ENCODE measurements around the gene PTPRN2. TPM values are rescaled to one million over a fixed set of nuclear protein-coding genes. Genes with fewer than 3 reads are reported as not detected.

PTPRN2 gene
- total and polyA plus RNA-seq, 3 experiments from 2014 or later: 0.33 to 1.2 (median 0.42) TPM

DNA sequence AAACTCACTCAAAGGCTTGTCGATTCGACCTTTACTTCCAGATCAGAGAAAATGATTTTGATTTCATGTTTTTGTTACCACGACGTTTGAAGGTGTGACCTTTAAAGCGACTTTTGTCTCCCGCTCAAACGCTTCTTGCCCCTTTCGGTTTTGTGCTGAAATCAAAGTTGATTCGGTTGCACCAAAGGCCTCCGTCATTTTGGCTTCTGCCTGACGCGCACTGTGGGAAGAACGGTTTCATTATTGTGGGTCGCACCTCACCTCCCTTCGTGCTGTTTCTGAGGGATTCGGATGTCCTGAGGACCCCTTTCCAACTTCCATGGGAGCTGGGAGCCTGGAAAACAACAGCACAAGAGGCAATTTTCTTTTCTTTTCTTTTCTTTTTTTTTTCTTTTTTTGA, 1073.9 kb downstream of the PTPRN2 start:
- no peaks in the 10 kb centered on the region for H3K4me1 Mint-ChIP-seq

DNA sequence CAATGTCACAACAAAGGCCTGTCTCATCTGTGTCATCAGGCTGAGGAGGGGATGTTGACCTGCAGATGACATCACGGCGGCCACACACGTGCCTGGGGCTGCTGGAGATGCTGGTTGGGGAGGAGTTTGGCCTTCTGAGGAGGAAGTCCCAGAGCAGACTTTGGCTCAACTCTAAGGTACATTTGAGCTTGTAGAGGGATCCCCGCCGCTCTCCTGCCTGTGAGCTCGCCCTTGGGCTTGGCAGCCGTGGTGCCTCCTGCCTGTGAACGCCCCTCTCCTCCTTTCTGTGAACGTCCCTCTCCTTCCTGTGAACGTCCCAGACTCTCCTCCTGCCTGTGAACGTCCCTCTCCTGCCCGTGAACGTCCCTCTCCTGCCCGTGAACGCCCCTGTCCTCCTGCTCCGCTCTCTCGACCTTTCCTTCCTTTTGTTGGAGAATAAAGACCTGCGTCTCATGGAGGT, 1074.4 kb downstream of the PTPRN2 start:
- Histone ChIP-seq H3K27ac (ENCODE audit: low read depth, low read length) (no peak overlapping the region), H3K4me3 (ENCODE audit: low read length) (no peak overlapping the region), H3K36me3 (ENCODE audit: insufficient read depth, low read length) (no peaks in the 10 kb centered on the region), H3K4me1 (ENCODE audit: insufficient read depth, low read length) (no peaks in the 10 kb centered on the region), H3K27me3 (ENCODE audit: insufficient read depth, low read length, poor library complexity, severe bottlenecking) (no peaks in the 10 kb centered on the region), H3K9me3 (ENCODE audit: low read length) (no peaks in the 10 kb centered on the region)
- Mint-ChIP-seq H3K9me3 (peaks cover 0 to 3% (median 0%) of the 10 kb centered on the region in 5 donors), H3K36me3 (no peaks in the 10 kb centered on the region), H3K4me3 (no peak overlapping the region), H3K27ac (peak overlapping the region in 1 of 8 donors; percentile 63), H3K27me3 (peaks cover 6 to 20% of the 10 kb centered on the region in 2 donors), H3K4me1 (no peaks in the 10 kb centered on the region)
- ChIA-PET CTCF (no interaction called here), POLR2A (no interaction called here)
- peak in 1 of 5 donors; percentile 37 for DNase-seq

More for the DNA sequence above, 1073.9 kb downstream of the PTPRN2 start:
- Histone ChIP-seq H3K4me1 (ENCODE audit: insufficient read depth, low read length) (no peaks in the 10 kb centered on the region), H3K27me3 (ENCODE audit: insufficient read depth, low read length, poor library complexity, severe bottlenecking) (no peaks in the 10 kb centered on the region), H3K36me3 (ENCODE audit: insufficient read depth, low read length) (no peaks in the 10 kb centered on the region), H3K27ac (ENCODE audit: low read depth, low read length) (no peak overlapping the region), H3K4me3 (ENCODE audit: low read length) (no peak overlapping the region), H3K9me3 (ENCODE audit: low read length) (no peaks in the 10 kb centered on the region)
- peak overlapping the region in 1 of 8 donors; percentile 63 for H3K27ac Mint-ChIP-seq
- H3K27me3 Mint-ChIP-seq: peaks cover 9 to 20% of the 10 kb centered on the region in 2 donors
- peak overlapping the region in 1 of 7 donors; percentile 15 for H3K4me3 Mint-ChIP-seq
- ChIA-PET POLR2A (no interaction called here), CTCF (no interaction called here)
- H3K36me3 Mint-ChIP-seq: no peaks in the 10 kb centered on the region
- DNase-seq: peak in 1 of 5 donors; percentile 26
- peaks cover 0 to 3% (median 0%) of the 10 kb centered on the region in 5 donors for H3K9me3 Mint-ChIP-seq

DNA sequence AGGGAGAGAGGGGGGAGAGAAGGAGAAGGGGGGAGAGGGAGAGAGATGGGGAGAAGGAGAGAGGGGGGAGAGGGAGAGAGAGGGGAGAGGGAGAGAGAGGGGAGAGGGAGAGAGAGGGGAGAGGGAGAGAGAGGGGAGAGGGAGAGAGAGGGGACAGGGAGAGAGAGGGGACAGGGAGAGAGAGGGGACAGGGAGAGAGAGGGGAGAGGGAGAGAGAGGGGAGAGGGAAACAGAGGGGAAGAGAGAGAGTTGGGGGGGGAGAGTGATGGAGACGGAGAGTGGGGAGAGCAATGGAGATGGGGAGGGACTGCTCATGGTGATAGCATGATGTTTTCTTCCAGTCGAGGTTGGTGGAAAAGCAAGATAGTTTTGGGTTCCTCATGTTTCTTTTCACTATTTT, 1078.4 kb downstream of the PTPRN2 start:
- POLR2A ChIA-PET: no interaction called here
- CTCF ChIA-PET: no interaction called here
- Histone ChIP-seq H3K4me3 (ENCODE audit: low read length) (no peak overlapping the region), H3K9me3 (ENCODE audit: low read length) (no peaks in the 10 kb centered on the region), H3K4me1 (ENCODE audit: insufficient read depth, low read length) (no peaks in the 10 kb centered on the region), H3K27me3 (ENCODE audit: insufficient read depth, low read length, poor library complexity, severe bottlenecking) (no peaks in the 10 kb centered on the region), H3K36me3 (ENCODE audit: insufficient read depth, low read length) (no peaks in the 10 kb centered on the region), H3K27ac (ENCODE audit: low read depth, low read length) (no peak overlapping the region)
- Mint-ChIP-seq H3K4me3 (no peak overlapping the region), H3K36me3 (peaks cover 0 to 11% (median 1%) of the 10 kb centered on the region in 3 donors), H3K27ac (no peak overlapping the region), H3K9me3 (peaks cover 0 to 8% (median 0%) of the 10 kb centered on the region in 5 donors), H3K27me3 (peaks cover 15 to 19% of the 10 kb centered on the region in 2 donors), H3K4me1 (peaks cover 2 to 4% (median 4%) of the 10 kb centered on the region in 3 donors)
- no peak for DNase-seq

DNA sequence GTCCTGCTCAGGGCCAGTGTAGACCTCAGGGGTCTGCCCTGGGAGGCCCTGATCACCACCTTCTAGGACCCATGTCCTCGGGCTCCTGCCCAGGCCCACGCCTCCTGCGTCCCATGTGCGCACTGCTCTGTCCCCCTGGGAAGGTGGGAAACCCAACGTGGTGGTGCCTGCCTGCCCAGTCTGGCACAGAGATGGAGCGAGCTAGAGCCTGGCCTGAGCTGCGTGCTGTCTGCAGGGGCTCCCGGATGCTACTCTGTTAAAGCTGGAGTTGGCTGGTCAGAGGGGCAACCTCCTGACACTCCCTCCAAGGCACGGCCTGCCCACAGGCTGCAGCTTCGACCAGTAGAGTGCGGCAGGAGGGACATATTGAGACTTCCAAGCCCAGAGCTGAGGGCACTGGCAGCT, 1079.1 kb downstream of the PTPRN2 start:
- Histone ChIP-seq H3K27ac (ENCODE audit: low read depth, low read length) (no peak overlapping the region), H3K36me3 (ENCODE audit: insufficient read depth, low read length) (no peaks in the 10 kb centered on the region), H3K27me3 (ENCODE audit: insufficient read depth, low read length, poor library complexity, severe bottlenecking) (no peaks in the 10 kb centered on the region), H3K9me3 (ENCODE audit: low read length) (no peaks in the 10 kb centered on the region), H3K4me3 (ENCODE audit: low read length) (no peak overlapping the region), H3K4me1 (ENCODE audit: insufficient read depth, low read length) (peaks cover 3% of the 10 kb centered on the region)
- ChIA-PET CTCF (no interaction called here), POLR2A (no interaction called here)
- H3K27ac Mint-ChIP-seq: peak overlapping the region in 1 of 8 donors; percentile 60
- H3K9me3 Mint-ChIP-seq: peaks cover 0 to 8% (median 0%) of the 10 kb centered on the region in 5 donors
- peaks cover 15 to 19% of the 10 kb centered on the region in 2 donors for H3K27me3 Mint-ChIP-seq
- no peak for DNase-seq
- peaks cover 0 to 11% (median 1%) of the 10 kb centered on the region in 3 donors for H3K36me3 Mint-ChIP-seq
- no peak overlapping the region for H3K4me3 Mint-ChIP-seq
- peaks cover 7 to 11% (median 9%) of the 10 kb centered on the region in 3 donors for H3K4me1 Mint-ChIP-seq

DNA sequence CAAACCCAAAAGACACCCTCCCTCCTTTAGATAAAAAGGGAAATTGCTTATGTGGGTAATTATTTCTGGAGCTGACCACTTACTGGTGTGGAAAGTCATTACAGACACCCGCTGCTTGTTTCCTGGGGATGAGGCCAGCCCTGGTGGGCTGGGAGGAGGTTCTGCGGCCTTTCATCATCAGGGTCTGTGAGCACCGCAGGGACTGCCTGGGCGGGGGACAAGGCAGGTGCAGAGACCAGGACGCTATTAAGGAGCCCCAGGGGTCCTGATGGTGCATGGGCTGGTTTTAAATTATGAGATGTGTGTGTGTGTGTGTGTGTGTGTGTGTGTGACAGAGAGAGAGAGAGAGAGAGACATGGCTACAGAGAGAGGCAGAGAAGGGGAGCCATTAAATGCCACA, 1079.6 kb downstream of the PTPRN2 start:
- H3K27me3 Mint-ChIP-seq: peaks cover 15 to 19% of the 10 kb centered on the region in 2 donors
- DNase-seq: no peak
- no peak overlapping the region for H3K4me3 Mint-ChIP-seq
- Histone ChIP-seq H3K9me3 (ENCODE audit: low read length) (no peaks in the 10 kb centered on the region), H3K27me3 (ENCODE audit: insufficient read depth, low read length, poor library complexity, severe bottlenecking) (no peaks in the 10 kb centered on the region), H3K4me3 (ENCODE audit: low read length) (no peak overlapping the region), H3K27ac (ENCODE audit: low read depth, low read length) (no peak overlapping the region), H3K36me3 (ENCODE audit: insufficient read depth, low read length) (no peaks in the 10 kb centered on the region), H3K4me1 (ENCODE audit: insufficient read depth, low read length) (peaks cover 8% of the 10 kb centered on the region)
- ChIA-PET POLR2A (interaction anchor here (0.6 kb wide), 1 partner anchor 1245 kb away, joined by 5 read pairs; no protein-coding TSS in a partner anchor), CTCF (no interaction called here)
- peaks cover 12 to 16% (median 14%) of the 10 kb centered on the region in 3 donors for H3K4me1 Mint-ChIP-seq
- peaks cover 0 to 11% (median 1%) of the 10 kb centered on the region in 3 donors for H3K36me3 Mint-ChIP-seq
- H3K9me3 Mint-ChIP-seq: peaks cover 0 to 8% (median 0%) of the 10 kb centered on the region in 5 donors
- peak overlapping the region in 1 of 8 donors; percentile 60 for H3K27ac Mint-ChIP-seq

DNA sequence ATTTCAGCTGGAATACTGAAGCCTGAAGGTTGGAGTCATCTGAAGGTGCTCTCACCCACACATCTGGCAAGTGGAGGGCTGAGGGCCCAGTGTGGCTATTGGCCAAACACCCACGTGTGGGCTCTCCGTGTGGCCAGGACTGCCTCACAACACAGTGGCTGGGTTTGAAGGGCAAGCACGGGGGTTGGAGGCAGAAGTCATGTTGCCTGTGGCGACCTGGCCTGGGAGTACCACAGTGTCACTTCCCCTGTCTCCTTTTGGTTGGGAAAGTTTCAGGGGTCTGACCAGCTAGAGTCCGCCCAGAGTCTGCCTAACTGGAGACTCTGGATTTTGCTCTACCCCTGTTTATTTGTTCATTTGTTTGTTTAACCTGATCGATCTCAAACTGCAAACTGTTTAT, 1081.4 kb downstream of the PTPRN2 start:
- no peak overlapping the region for H3K27ac ChIP-seq (ENCODE audit: low read depth, low read length)
- DNase-seq: no peak
- H3K4me1 ChIP-seq (ENCODE audit: insufficient read depth, low read length): peaks cover 23% of the 10 kb centered on the region
- H3K27me3 Mint-ChIP-seq: peaks cover 18 to 19% of the 10 kb centered on the region in 2 donors
- H3K36me3 Mint-ChIP-seq: peaks cover 0 to 11% (median 1%) of the 10 kb centered on the region in 3 donors
- CTCF ChIA-PET: interaction anchor here (0.8 to 1.3 kb wide), 2 partner anchors 9 to 16 kb away, joined by 3 read pairs; no protein-coding TSS in a partner anchor
- H3K4me3 Mint-ChIP-seq: no peak overlapping the region
- no peaks in the 10 kb centered on the region for H3K27me3 ChIP-seq (ENCODE audit: insufficient read depth, low read length, poor library complexity, severe bottlenecking)
- H3K9me3 ChIP-seq (ENCODE audit: low read length): no peaks in the 10 kb centered on the region
- H3K27ac Mint-ChIP-seq: peak overlapping the region in 1 of 8 donors; percentile 56
- no peaks in the 10 kb centered on the region for H3K36me3 ChIP-seq (ENCODE audit: insufficient read depth, low read length)
- no peak overlapping the region for H3K4me3 ChIP-seq (ENCODE audit: low read length)
- POLR2A ChIA-PET: interaction anchor here (1.5 kb wide), 1 partner anchor 35 kb away, joined by 4 read pairs; no protein-coding TSS in a partner anchor
- peaks cover 0 to 8% (median 1%) of the 10 kb centered on the region in 5 donors for H3K9me3 Mint-ChIP-seq
- H3K4me1 Mint-ChIP-seq: peaks cover 25 to 32% (median 30%) of the 10 kb centered on the region in 3 donors

DNA sequence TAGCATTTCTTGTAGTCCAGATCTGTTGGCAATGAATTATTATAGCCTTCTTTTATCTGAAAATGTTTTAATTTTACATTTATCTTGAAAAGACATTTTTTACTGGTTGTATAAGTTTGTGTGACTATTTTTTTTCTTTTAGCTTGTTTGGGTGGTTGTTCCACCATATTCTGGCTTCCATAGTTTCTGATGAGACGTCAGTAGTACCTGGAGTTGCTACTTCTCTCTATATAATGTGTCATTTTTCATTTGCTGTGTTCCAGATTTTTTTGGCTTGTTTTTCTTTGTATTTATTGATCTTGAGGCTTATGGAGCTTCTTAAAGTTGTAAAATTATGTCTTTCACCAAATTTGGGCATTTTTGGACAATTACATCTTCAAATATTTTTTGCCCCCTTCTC, 1082.0 kb downstream of the PTPRN2 start:
- Mint-ChIP-seq H3K9me3 (peaks cover 0 to 8% (median 1%) of the 10 kb centered on the region in 5 donors), H3K27ac (peak overlapping the region in 3 of 8 donors; percentile 10 to 94 (median 58)), H3K36me3 (peaks cover 0 to 11% (median 1%) of the 10 kb centered on the region in 3 donors), H3K4me1 (peaks cover 25 to 32% (median 30%) of the 10 kb centered on the region in 3 donors), H3K27me3 (peaks cover 18 to 19% of the 10 kb centered on the region in 2 donors), H3K4me3 (no peak overlapping the region)
- Histone ChIP-seq H3K4me1 (ENCODE audit: insufficient read depth, low read length) (peaks cover 23% of the 10 kb centered on the region), H3K9me3 (ENCODE audit: low read length) (no peaks in the 10 kb centered on the region), H3K27ac (ENCODE audit: low read depth, low read length) (no peak overlapping the region), H3K36me3 (ENCODE audit: insufficient read depth, low read length) (no peaks in the 10 kb centered on the region), H3K27me3 (ENCODE audit: insufficient read depth, low read length, poor library complexity, severe bottlenecking) (no peaks in the 10 kb centered on the region), H3K4me3 (ENCODE audit: low read length) (no peak overlapping the region)
- no peak for DNase-seq
- ChIA-PET CTCF (interaction anchor here (0.8 kb wide), 1 partner anchor 10 kb away, joined by 3 read pairs; no protein-coding TSS in a partner anchor), POLR2A (interaction anchor here (1.5 kb wide), 1 partner anchor 34 kb away, joined by 4 read pairs; no protein-coding TSS in a partner anchor)

DNA sequence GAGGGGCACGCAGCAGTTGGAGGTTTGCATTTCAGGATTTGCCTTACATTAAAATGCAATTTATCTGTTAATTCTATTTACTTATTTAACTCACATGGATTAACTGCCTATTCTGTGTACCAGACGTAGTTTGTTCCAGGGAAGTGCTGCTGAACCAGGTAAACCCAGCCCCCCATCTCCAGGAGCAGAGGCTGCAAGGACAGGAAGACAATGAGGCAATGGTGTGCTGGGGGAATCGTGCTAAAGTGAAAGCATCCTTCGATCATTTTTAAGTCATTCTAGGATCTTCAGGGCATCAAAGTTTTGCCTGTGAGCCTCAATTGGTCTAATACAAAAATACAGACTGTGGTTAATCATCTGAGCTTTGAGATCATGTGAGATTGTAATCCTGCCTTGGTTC, 1084.4 kb downstream of the PTPRN2 start:
- peaks cover 0 to 8% (median 0%) of the 10 kb centered on the region in 5 donors for H3K9me3 Mint-ChIP-seq
- ChIA-PET POLR2A (interaction anchor here (1.1 kb wide), 1 partner anchor 31 kb away, joined by 3 read pairs; no protein-coding TSS in a partner anchor), CTCF (interaction anchor here (1.0 kb wide), 1 partner anchor 28 kb away, joined by 4 read pairs; no protein-coding TSS in a partner anchor)
- H3K4me1 ChIP-seq (ENCODE audit: insufficient read depth, low read length): peaks cover 23% of the 10 kb centered on the region
- peaks cover 13 to 16% of the 10 kb centered on the region in 2 donors for H3K27me3 Mint-ChIP-seq
- H3K36me3 Mint-ChIP-seq: peaks cover 0 to 11% (median 1%) of the 10 kb centered on the region in 3 donors
- peak overlapping the region; percentile 66 to 93 (median 82) for H3K4me3 Mint-ChIP-seq
- no peaks in the 10 kb centered on the region for H3K27me3 ChIP-seq (ENCODE audit: insufficient read depth, low read length, poor library complexity, severe bottlenecking)
- H3K27ac ChIP-seq (ENCODE audit: low read depth, low read length): peak overlapping the region; percentile 39
- H3K27ac Mint-ChIP-seq: peak overlapping the region; percentile 91 to 98 (median 96)
- no peaks in the 10 kb centered on the region for H3K36me3 ChIP-seq (ENCODE audit: insufficient read depth, low read length)
- peaks cover 25 to 32% (median 30%) of the 10 kb centered on the region in 3 donors for H3K4me1 Mint-ChIP-seq
- peak in 1 of 5 donors; percentile 48 for DNase-seq
- no peaks in the 10 kb centered on the region for H3K9me3 ChIP-seq (ENCODE audit: low read length)
- H3K4me3 ChIP-seq (ENCODE audit: low read length): peak overlapping the region; percentile 40

Measured in CD8-positive, alpha-beta memory T cell (primary cell).